ENCODE measurements around the gene KIT.
"Not testable (repeated sequence)": the region's sequence is repeated elsewhere in the genome, so short reads cannot be mapped to it uniquely, and the experiment has no call there.

The KIT gene

DNA sequence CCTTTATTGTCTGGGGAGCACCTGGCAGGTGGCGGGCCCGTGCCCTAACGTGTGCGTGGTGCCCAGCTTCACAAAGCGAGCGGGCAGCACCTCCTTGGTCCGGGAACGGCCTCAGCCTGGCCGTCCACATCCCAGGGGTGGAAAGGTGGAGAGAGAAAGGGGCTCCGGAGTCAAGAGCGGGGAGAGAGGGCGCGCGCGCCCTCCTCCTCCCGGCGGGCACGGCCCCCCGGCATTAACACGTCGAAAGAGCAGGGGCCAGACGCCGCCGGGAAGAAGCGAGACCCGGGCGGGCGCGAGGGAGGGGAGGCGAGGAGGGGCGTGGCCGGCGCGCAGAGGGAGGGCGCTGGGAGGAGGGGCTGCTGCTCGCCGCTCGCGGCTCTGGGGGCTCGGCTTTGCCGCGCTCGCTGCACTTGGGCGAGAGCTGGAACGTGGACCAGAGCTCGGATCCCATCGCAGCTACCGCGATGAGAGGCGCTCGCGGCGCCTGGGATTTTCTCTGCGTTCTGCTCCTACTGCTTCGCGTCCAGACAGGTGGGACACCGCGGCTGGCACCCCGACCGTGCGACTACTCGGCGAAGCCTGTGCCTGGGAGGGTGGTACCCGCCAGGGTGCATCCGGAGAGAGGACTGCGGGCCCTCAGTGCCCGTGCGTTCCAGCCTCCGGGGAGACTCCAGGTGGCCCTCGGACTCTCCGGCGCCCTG, at the start of gene KIT:
Gene KIT, plus strand, starts transcription at position 407 of the 701 bp plus-strand sequence. Its CDS starts 58 bp downstream, at position 465.
- peak in 1 of 2 donors; percentile 24 for DNase-seq (ENCODE audit: low read depth in 2 of 2)

- DNase-seq (ENCODE audit: low read depth in 2 of 2) = no peak
Measured at GRCh38 chr4:54609310-54609709, 48.4 kb upstream of the KIT start.

DNA sequence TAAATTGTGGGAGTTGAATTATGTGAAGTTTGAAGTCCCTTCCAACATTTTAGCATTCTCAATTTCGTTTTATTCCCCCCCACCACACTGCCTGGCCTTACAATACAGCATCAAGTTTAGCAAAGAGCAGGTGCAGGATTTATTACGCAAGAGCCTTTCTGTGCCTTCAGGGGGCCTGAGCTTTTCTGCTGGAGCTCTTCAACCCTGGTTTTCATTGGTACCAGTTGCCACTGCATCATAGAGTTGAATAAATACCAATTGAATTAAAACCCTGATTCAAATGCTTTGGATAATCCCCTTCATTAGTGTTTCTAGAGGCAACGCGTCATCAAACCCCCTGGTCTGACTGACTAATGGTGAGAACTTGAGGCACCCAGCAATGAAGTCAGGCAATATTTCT, 43.6 kb upstream of the KIT start:
- no peak for DNase-seq (ENCODE audit: low read depth in 2 of 2)

- no peak for DNase-seq (ENCODE audit: low read depth in 2 of 2)
Measured at GRCh38 chr4:54620773-54621172, 37.0 kb upstream of the KIT start.

- DNase-seq (ENCODE audit: low read depth in 2 of 2) = no peak
Measured at GRCh38 chr4:54625391-54625790, 32.4 kb upstream of the KIT start.

GRCh38 chr4:54626113-54626512, 31.6 kb upstream of the KIT start:
- no peak for DNase-seq (ENCODE audit: low read depth in 2 of 2)

GRCh38 chr4:54632537-54632936, 25.2 kb upstream of the KIT start:
- no peak for DNase-seq (ENCODE audit: low read depth in 2 of 2)

DNA sequence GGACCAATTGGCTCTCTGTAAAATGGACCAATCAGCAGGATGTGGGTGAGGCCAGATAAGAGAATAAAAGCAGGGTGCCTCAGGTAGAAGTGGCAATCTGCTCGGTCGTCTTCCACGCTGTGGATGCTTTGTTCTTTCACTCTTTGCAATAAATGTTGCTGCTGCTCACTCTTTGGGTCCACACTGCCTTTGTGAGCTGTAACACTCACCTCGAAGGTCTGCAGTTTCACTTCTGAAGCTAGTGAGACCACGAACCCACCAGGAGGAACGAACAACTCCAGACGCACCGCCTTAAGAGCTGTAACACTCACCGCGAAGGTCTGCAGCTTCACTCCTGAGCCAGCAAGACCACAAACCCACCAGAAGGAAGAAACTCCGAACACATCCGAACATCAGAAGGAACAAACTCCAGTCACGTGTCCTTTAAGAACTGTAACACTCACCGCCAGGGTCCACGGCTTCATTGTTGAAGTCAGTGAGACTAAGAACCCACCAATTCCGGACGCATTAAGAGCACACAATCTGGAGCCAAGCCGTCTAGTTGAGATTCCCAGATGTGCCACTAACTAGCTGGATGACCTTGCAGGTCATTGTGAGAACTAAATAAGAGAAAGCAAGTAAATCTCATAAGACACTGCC, 24.5 kb upstream of the KIT start:
- DNase-seq (ENCODE audit: low read depth in 2 of 2) = not testable (repeated sequence)

DNA sequence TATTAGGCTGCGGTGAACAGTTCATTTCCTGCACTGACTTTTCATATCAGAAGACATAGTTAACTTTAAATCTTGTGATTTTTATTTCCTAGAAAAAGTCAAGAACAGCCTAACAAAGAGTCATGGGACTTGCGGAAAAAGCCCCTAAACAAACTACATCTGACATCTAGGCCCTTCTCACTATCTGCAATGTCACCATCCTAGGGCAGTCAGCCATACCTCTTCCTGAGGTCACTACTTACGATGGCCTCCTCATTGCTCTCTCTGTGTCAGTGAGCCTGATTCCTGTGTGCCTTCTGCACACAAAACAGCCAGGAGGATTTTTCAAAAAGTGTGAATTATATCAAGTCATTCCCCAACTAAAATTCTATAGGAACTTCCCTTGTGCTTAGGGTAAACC, 22.4 kb upstream of the KIT start:
- DNase-seq (ENCODE audit: low read depth in 2 of 2) = no peak

GRCh38 chr4:54637325-54637724, 20.4 kb upstream of the KIT start:
- DNase-seq (ENCODE audit: low read depth in 2 of 2) = no peak

- DNase-seq (ENCODE audit: low read depth in 2 of 2) = not testable (repeated sequence)
Measured at GRCh38 chr4:54641101-54641500, 16.7 kb upstream of the KIT start.

DNA sequence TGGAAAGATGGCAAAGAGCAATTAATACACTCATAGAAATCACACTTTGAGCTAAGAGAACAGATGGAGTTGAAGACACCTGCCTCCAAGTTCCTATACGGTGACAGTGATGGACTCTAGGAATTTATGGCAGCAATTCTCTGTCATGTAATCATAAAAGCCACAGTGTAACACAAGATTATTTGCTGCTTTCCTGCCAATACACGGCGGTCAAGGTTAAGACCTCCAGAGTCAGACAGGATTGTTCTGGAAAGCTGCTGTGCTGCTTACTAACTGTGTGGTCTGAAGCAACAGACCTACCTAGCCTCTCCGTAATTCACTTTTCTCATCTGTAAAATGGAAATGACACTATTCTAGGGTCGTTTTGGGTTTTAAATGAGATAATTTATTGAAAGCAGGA, 14.6 kb upstream of the KIT start:
- DNase-seq (ENCODE audit: low read depth in 2 of 2) = no peak

DNA sequence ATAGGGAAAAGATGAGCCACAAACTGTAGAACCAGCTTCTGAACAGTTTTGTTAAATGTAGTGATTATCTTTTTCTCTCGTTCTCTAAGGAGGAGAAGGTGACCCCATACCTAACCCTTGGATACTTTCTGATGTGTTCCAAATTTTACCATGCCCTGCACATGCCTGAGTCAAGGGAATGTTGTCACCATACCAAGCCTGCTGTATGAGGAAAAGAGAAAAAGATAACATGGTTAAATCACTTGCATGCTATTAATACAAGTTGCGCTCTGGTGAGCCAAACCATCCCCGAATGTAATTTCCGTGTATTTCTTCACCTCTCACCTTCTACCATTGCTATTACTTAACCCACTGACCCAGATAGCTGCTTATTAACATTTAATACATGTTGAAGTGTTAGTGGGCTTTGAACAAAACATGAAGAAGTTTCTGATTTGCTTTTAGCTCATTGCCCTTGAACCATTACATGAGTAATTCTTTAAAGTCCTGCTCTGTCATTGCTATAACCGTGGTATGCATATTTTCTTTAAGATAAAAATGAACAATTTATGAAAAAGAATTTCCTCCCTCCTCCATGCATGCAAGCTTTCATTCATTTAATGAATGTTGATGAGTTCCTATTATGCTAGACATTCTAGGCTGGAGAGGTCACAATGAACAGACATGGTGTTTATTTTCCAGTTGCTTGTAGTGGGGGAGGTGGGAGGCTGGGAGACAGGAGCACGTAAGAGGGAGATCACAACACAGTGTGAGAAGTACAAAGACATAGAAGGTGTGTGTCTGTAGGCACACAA, 13.6 kb upstream of the KIT start:
- no peak for DNase-seq (ENCODE audit: low read depth in 2 of 2)

DNA sequence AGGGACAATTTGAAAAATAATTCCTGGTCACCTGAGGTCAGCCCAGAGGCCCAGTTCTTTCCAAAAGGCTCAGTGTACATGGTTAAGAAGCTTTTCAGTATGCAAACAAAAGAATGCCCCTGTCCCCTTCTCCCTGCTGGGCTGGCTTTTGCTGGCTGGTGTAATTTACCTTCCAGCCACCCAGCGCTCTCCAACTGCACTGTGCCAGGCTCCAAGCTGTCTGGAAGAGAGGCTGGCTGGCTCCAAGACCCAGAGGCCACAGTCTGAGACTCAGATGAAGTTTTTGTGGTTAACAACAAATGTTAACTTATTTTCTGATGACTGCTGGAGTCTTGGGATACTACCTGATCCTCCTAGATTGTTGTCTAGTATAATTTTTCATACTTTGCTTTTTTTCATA, 11.9 kb upstream of the KIT start:
- no peak for DNase-seq (ENCODE audit: low read depth in 2 of 2)

- DNase-seq (ENCODE audit: low read depth in 2 of 2) = no peak
Measured at GRCh38 chr4:54647070-54647469, 10.7 kb upstream of the KIT start.

- no peak for DNase-seq (ENCODE audit: low read depth in 2 of 2)
Measured at GRCh38 chr4:54651050-54651449, 6.7 kb upstream of the KIT start.

GRCh38 chr4:54654753-54655152, 3.0 kb upstream of the KIT start:
- DNase-seq (ENCODE audit: low read depth in 2 of 2) = no peak

- no peak for DNase-seq (ENCODE audit: low read depth in 2 of 2)
Measured at GRCh38 chr4:54657185-54657550, 589 bp upstream of the KIT start.

DNA sequence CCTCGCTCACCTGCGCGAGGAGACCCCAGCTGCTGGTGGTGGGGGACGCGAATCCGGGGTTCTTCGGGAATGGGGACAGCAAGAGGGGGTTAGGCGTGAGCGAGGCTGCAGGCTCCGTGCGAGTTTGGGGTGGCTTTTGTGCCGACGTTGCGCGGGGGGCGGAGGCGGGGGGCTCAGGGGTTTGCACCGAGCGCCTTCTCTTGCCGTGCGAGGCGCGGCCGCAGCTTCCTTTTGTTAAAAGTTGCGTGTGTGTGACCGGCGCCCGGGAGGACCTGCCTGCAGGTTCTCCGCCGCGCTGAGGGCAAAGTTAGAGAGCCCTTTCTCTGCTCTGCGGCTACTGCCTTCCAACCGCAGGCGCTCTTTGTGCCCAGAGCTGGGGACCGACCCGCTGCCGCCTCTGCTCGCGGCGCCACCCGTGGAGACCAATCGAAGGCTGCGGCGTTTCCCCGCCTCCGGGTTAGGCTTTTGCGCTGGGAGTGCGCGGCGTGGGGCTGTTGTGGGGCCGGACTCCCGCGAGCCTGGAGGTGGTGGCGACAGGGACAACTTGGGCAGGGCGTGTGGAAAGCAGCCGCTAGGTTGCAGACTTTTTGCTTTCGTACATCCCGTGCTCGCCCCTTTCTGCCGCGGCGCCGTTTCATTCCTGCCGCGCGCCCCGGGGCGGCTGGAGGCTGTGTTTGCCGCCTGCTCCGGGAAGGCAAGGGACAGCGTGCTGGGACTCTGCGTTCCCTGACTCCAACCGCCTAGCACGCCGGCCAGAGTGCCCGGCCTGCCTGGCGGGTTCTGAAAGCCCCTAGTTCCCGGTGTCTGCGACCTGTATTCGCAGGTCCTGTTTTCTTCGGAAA, 716 bp downstream of the KIT start:
- DNase-seq (ENCODE audit: low read depth in 2 of 2) = peak in 1 of 2 donors; percentile 11

DNA sequence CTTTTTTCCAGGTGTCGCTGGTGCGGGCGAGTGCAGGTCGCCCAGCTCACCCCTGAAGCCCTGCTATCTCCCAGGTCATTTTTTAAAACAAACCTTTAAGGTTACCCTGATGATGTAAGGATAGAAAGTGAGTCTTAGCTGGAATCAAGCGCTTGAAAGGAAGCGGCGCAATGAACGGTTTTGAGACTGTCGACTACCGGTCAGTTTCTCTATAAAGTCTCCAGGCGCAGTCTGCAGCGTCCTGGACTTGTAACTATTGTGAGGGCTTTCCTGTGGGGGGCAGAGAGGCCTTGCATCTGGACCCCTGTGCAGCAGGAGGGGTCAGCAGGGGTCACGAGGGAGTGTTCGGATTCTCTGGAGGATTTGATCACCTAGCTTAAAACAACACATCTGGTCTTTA, 1.6 kb downstream of the KIT start:
- no peak for DNase-seq (ENCODE audit: low read depth in 2 of 2)

- no peak for DNase-seq (ENCODE audit: low read depth in 2 of 2)
Measured at GRCh38 chr4:54659749-54660535, 2.2 kb downstream of the KIT start.

Data from stimulated activated CD4-positive, alpha-beta T cell treated with anti-CD3 and anti-CD28 coated beads, Interleukin-1b, Interleukin-23, amount 100 ng/mL, for 4 hours (primary cell).